ENCODE results near the gene PAM.

The PAM gene

DNA sequence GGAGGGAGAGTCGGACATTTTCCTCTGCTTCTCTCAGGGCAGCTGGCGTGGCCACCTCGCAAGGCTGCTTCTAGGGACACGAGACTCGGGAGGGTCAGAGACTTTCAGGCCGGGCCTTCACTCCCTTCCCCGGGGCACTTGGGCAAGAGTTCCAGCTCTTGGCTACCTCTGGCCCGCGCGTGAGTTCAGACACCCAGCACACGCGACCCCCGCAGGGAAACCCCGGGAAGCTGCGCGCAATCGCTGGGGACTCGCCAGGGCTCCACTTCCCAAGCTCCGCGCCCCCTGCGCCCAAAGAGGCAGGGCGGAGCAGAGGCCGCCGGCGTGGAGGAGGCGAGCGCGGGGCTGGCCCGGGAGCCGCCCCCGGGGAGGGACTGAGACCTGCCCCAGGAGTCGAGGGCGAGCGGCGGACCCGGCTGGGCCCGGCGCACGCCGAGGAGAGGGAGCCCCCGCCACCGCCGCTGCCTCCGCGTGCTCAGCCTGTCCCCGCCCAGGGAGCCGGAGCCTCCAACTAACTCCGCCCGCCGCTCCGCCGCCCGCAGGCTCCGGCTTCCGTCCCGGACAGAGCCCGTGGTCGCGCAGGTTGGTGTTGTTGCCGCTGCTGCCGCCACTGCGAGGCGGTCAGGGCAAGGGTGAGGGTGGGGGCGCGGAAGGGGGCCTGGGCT, at the start of gene PAM:
TSS of gene PAM (plus strand) at position 539 of the 665 bp plus-strand sequence. CDS start 110,891 bp downstream, outside the sequence.
- TF ChIP-seq, protein P1, sequence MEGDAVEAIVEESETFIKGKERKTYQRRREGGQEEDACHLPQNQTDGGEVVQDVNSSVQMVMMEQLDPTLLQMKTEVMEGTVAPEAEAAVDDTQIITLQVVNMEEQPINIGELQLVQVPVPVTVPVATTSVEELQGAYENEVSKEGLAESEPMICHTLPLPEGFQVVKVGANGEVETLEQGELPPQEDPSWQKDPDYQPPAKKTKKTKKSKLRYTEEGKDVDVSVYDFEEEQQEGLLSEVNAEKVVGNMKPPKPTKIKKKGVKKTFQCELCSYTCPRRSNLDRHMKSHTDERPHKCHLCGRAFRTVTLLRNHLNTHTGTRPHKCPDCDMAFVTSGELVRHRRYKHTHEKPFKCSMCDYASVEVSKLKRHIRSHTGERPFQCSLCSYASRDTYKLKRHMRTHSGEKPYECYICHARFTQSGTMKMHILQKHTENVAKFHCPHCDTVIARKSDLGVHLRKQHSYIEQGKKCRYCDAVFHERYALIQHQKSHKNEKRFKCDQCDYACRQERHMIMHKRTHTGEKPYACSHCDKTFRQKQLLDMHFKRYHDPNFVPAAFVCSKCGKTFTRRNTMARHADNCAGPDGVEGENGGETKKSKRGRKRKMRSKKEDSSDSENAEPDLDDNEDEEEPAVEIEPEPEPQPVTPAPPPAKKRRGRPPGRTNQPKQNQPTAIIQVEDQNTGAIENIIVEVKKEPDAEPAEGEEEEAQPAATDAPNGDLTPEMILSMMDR (IDR thresholded peaks at IDR 0.05; ENCODE audit: low read depth, low read length) = no peak
- H3K4me3 ChIP-seq (ENCODE audit: low read depth, low read length) = peak within 1 kb of the TSS; percentile 91
- in situ Hi-C loops (cut with HindIII; ENCODE audit: low sequenced_read_pairs) = no loop called here
- peak; percentile 71 for DNase-seq (ENCODE audit: low read depth, low spot score)

DNA sequence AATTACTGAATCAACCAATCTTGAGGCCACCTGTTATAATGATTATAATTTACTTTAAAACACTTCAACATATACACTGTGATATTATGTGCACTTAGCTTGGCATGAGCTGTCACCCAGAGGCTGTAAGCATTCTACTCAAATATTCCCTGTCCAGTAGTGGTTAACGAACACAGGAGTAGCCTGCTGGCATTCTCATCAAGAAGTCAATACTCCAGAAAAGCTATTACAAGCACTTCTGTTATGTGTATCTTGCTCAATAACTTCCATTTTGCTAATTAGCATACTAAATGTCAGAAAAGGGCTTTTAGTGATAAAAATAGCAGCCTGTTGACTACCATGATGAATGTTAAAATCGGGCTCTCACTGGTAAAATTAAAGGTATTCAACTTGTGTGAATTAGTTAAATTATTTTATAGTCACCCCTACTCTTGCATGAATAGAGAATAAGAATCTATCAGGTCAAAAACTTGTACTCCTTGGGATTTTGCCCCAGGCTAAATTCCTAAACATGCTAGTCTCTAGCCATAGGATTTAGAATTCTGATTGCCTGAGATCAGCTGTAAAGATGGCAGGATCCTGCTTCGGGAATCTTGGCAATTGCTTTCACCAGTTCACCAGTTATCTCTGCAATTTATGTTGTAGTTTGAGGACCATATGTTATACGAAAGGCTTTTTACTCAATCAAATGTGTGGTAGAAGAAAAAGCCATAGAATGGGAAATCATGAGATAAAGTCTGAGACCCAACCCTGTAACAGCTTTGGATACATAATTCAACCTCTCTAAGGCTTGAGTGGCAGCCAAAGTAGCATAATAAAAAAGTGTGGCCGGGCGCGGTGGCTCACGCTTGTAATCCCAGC, 43.4 kb upstream of the PAM start:
- no peak for DNase-seq (ENCODE audit: low read depth, low spot score)
- in situ Hi-C loops (cut with HindIII; ENCODE audit: low sequenced_read_pairs) = no loop called here
- no peak overlapping the region for H3K4me3 ChIP-seq (ENCODE audit: low read depth, low read length)
- TF ChIP-seq, protein P1 (IDR thresholded peaks at IDR 0.05; ENCODE audit: low read depth, low read length) = no peak

DNA sequence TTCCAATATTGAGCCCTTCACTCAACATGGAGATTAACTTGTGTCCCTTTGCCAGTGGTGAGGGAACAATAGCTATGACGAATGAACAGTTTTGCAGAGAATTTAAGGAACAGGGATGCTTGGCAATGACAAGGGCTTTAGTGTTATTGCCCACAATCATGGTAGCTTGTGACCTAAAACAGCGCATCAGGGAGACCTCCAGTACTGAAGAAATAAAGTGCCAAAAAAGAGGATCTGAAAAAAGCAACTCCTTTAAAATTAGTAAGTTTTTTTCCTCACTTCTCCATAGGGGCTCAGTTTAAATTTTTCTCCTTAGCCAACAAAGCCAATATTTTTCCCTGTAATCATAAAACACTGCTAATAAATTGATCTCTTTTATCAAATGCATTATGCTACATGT, 41.8 kb upstream of the PAM start:
- no peak for DNase-seq (ENCODE audit: low read depth, low spot score)
- TF ChIP-seq, protein P1 (IDR thresholded peaks at IDR 0.05; ENCODE audit: low read depth, low read length) = no peak
- in situ Hi-C loops (cut with HindIII; ENCODE audit: low sequenced_read_pairs) = no loop called here
- H3K4me3 ChIP-seq (ENCODE audit: low read depth, low read length) = no peak overlapping the region

DNA sequence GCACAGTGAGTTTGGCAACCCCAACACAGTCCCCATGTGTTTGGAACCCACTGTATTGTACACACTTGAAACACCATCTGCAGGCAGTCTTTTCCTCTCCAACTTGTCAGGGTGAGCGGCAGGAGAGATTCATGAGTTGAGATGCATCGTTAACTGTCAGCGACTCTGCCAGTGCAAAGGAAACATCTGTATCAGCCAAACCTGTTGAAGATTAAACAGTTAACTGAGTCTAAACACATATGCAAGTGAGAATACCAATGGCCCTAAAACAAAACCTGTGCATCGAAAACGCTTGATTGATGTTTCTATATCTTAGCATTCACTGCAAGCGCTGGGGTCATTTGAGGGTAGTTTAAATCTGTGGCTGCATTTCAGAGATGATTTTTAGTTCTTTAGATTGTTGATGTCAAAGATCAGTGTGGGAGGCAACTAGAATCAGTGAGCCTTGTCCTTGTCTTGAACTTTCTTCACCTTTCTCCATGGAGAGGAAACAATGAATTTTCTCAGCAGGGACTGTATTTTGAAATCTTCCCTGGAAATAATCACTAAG, 41.3 kb upstream of the PAM start:
- no peak for DNase-seq (ENCODE audit: low read depth, low spot score)
- in situ Hi-C loops (cut with HindIII; ENCODE audit: low sequenced_read_pairs) = no loop called here
- H3K4me3 ChIP-seq (ENCODE audit: low read depth, low read length) = no peak overlapping the region
- TF ChIP-seq, protein P1 (IDR thresholded peaks at IDR 0.05; ENCODE audit: low read depth, low read length) = no peak

DNA sequence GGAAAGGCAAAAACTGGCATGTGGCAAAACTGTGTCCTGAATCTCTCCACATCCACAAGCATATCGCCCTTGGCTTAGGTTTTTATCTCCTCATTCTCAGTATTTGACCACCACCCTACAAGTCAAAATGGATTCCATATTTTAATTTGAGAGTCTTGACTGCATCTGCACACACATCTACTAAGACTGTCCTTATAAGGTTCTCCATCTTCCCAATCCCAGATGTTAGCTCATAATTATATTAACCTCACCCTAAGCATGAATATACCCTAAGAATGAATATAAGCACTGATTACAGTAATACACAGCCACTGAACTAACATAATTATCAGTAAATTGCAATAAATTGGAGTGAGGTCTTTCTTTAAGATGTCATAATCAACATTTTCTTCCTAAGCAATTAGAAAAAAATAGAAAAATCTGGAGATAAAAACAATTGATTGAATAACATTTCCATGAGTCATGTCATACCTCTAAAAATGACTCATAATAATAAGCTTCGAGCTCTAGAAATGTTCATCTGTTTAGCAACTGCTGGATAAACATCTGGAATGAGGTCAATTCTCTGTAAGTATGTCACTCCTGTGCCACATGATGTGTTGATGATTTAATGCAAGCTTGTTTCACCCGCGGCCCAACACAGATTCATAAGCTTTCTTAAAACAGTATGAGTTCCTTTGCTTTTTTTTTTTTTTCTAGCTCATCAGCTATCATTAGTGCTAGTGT, 39.9 kb upstream of the PAM start:
- DNase-seq (ENCODE audit: low read depth, low spot score) = peak; percentile 72
- H3K4me3 ChIP-seq (ENCODE audit: low read depth, low read length) = no peak overlapping the region
- TF ChIP-seq, protein P1 (IDR thresholded peaks at IDR 0.05; ENCODE audit: low read depth, low read length) = no peak
- in situ Hi-C loops (cut with HindIII; ENCODE audit: low sequenced_read_pairs) = no loop called here

GRCh38 chr5:102716017-102716416, 39.1 kb upstream of the PAM start:
- in situ Hi-C loops (cut with HindIII; ENCODE audit: low sequenced_read_pairs) = no loop called here
- TF ChIP-seq, protein P1 (IDR thresholded peaks at IDR 0.05; ENCODE audit: low read depth, low read length) = no peak
- no peak for DNase-seq (ENCODE audit: low read depth, low spot score)
- H3K4me3 ChIP-seq (ENCODE audit: low read depth, low read length) = no peak overlapping the region
